ENCODE results near the gene IGFL4.
A peak's percentile ranks its signal among the peaks of the same experiment; 100 is the strongest.

The IGFL4 gene

GRCh38 chr19:45994998-45995714 lies 45.6 kb downstream of the IGFL4 start, which contains the start of gene CCDC61:
Gene CCDC61 (plus strand): TSS chr19:45995467. CDS start chr19:46003019, 7,552 bp downstream.
- peak within 1 kb of the TSS; percentile 78 for H3K4me3 ChIP-seq (ENCODE audit: low read depth, low read length)
- TF ChIP-seq, protein P1, sequence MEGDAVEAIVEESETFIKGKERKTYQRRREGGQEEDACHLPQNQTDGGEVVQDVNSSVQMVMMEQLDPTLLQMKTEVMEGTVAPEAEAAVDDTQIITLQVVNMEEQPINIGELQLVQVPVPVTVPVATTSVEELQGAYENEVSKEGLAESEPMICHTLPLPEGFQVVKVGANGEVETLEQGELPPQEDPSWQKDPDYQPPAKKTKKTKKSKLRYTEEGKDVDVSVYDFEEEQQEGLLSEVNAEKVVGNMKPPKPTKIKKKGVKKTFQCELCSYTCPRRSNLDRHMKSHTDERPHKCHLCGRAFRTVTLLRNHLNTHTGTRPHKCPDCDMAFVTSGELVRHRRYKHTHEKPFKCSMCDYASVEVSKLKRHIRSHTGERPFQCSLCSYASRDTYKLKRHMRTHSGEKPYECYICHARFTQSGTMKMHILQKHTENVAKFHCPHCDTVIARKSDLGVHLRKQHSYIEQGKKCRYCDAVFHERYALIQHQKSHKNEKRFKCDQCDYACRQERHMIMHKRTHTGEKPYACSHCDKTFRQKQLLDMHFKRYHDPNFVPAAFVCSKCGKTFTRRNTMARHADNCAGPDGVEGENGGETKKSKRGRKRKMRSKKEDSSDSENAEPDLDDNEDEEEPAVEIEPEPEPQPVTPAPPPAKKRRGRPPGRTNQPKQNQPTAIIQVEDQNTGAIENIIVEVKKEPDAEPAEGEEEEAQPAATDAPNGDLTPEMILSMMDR (IDR thresholded peaks at IDR 0.05; ENCODE audit: borderline replicate concordance, insufficient read depth, low read depth, low read length), result no peak

GRCh38 chr19:45994456-45994997 lies 46.3 kb downstream of the IGFL4 start:
- H3K4me3 ChIP-seq (ENCODE audit: low read depth, low read length), result peak overlapping the region; percentile 45
- TF ChIP-seq, protein P1 (IDR thresholded peaks at IDR 0.05; ENCODE audit: borderline replicate concordance, insufficient read depth, low read depth, low read length), result no peak

- no peak overlapping the region for H3K4me3 ChIP-seq (ENCODE audit: low read depth, low read length)
- TF ChIP-seq, protein P1 (IDR thresholded peaks at IDR 0.05; ENCODE audit: borderline replicate concordance, insufficient read depth, low read depth, low read length), result no peak
Observed at GRCh38 chr19:45990113-45990728, 50.6 kb downstream of the IGFL4 start.

Data from GM12875 (cell line).